Fibroblast of mammary gland (primary cell): ENCODE results near the gene GPC6.

ENCODE experiments used
- DNase-seq: peaks from one replicate; pipeline ENCODE4 v3.0.0-alpha.2; 2010; ENCODE audit warnings: low read depth
- H3K4me3 ChIP-seq: 2 replicates; pipeline ENCODE4 v1.5.1; 2011; ENCODE audit warnings: low read depth, mild to moderate bottlenecking, low read length, moderate library complexity; ENCODE audit not compliant: control insufficient read depth
- TF ChIP-seq, protein P1 (sequence below): conservative IDR thresholded peaks from 2 replicates; pipeline ENCODE4 v1.5.1; 2011; ENCODE audit warnings: low read depth, low read length, inconsistent platforms; ENCODE audit not compliant: control insufficient read depth, insufficient read depth

GPC6 gene

DNA sequence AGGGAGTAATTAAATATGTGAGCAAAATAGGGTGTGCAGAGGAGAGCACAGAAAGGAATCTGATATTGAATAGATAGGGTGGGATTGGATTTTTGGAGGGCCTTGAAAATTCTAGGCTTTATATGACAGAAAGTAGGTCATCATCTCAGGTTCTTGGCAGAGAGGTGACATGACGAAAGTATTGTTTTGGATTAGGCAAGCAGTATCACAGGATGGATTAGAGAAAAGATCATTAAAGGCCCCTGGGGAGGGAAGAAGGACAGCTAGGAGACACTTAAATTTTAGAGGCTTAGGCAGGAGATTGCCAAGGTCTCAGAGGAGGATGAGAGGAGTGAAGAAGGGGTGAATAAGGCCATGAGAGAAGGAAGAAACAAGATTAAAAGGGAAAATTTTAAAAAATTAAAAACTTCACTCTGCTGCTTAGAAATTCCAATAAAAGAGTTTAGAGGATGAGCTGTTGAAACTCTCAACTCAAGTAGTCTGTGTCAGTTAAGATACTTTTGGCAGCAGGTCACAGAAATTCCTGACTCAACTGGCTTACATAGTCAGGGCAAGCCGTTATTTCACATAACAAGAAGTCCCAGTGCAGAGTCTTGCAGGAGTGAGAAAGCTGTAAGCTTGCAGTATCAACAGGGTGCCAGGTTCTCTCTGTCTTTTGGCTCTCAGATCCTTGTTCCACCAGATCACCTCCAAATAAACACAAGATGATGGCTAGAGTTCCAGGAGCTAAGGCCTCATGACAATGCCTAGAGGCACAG lies 8.8 kb downstream of the GPC6 start:
- no peak overlapping the region for H3K4me3 ChIP-seq
- peak; percentile 88 for DNase-seq
- TF ChIP-seq, protein P1, sequence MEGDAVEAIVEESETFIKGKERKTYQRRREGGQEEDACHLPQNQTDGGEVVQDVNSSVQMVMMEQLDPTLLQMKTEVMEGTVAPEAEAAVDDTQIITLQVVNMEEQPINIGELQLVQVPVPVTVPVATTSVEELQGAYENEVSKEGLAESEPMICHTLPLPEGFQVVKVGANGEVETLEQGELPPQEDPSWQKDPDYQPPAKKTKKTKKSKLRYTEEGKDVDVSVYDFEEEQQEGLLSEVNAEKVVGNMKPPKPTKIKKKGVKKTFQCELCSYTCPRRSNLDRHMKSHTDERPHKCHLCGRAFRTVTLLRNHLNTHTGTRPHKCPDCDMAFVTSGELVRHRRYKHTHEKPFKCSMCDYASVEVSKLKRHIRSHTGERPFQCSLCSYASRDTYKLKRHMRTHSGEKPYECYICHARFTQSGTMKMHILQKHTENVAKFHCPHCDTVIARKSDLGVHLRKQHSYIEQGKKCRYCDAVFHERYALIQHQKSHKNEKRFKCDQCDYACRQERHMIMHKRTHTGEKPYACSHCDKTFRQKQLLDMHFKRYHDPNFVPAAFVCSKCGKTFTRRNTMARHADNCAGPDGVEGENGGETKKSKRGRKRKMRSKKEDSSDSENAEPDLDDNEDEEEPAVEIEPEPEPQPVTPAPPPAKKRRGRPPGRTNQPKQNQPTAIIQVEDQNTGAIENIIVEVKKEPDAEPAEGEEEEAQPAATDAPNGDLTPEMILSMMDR = no peak

GRCh38 chr13:93238711-93239110 lies 12.1 kb downstream of the GPC6 start:
- DNase-seq = no peak
- H3K4me3 ChIP-seq = no peak overlapping the region
- TF ChIP-seq, protein P1 = no peak

DNA sequence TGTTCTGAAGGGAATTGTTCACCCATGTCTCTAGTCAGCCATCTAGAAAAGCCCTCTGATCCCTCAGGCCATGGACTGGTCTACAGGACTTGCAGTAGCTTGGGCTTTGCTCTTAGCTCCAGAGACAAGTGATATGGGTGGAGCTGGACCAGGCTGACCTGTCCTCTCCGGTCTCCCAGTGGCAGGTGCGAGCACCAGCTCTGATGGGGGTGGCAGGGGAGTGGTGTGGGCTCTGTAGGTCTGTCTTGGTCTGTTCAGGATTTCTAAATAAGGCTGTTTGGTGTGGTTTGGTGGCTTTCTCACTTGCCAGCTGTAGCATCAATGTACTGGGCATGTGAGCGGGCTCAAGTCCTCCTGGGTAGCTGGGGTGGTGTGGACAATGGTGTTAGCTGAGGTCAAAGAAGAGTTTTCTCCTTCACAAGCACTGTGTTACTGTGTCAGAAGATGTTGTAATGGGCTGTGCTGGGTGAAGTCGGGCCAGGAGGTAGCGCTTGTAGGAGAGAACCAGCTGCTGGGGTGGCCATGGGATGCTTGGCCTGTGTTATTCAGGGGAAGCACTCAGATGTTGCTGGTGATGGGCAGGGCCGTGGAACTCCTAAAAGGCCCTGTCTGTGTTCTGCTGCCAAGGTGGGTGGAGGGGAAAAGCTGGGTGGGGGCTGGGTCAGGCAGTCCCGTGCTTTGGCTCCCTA lies 16.9 kb downstream of the GPC6 start:
- DNase-seq = no peak
- TF ChIP-seq, protein P1 = no peak
- H3K4me3 ChIP-seq = no peak overlapping the region

GRCh38 chr13:93244141-93244917 lies 17.7 kb downstream of the GPC6 start:
- TF ChIP-seq, protein P1 = no peak
- peak overlapping the region; percentile 40 for H3K4me3 ChIP-seq
- peak; percentile 65 for DNase-seq

- TF ChIP-seq, protein P1 = no peak
- peak; percentile 74 for DNase-seq
- no peak overlapping the region for H3K4me3 ChIP-seq
These were observed 18.3 kb downstream of the GPC6 start for GRCh38 chr13:93244918-93245280.

- TF ChIP-seq, protein P1 = no peak
- no peak for DNase-seq
- H3K4me3 ChIP-seq = no peak overlapping the region
These were observed 19.5 kb downstream of the GPC6 start for GRCh38 chr13:93246069-93246468.
